Trophoblast cell (in vitro differentiated cells and primary cell): ENCODE results near the gene COL1A1.

Experiments
- DNase-seq, 2 donors: peaks; one replicate each; pipeline ENCODE4 v3.0.0-alpha.2; 2016
- H2AFZ ChIP-seq: 2 replicates; pipeline ENCODE4 v1.6.1; 2013; ENCODE audit warnings: low read length, moderate library complexity, mild to moderate bottlenecking; ENCODE audit not compliant: insufficient read depth, poor library complexity
- H2AK5ac ChIP-seq: 2 replicates; pipeline ENCODE4 v1.6.1; 2013; ENCODE audit warnings: mild to moderate bottlenecking, low read length
- H2BK120ac ChIP-seq: 2 replicates; pipeline ENCODE4 v1.6.1; 2013; ENCODE audit warnings: low read length, mild to moderate bottlenecking, moderate library complexity; ENCODE audit not compliant: insufficient read depth, poor library complexity
- H2BK12ac ChIP-seq: 2 replicates; pipeline ENCODE4 v1.6.1; 2013; ENCODE audit warnings: mild to moderate bottlenecking, low read length, moderate library complexity
- H2BK5ac ChIP-seq: 2 replicates; pipeline ENCODE4 v1.6.1; 2013; ENCODE audit warnings: low read length, low read depth, moderate library complexity, mild to moderate bottlenecking; ENCODE audit not compliant: poor library complexity
- H3K14ac ChIP-seq: 2 replicates; pipeline ENCODE4 v1.6.1; 2013; ENCODE audit warnings: mild to moderate bottlenecking, low read length
- H3K18ac ChIP-seq: 2 replicates; pipeline ENCODE4 v1.6.1; 2013; ENCODE audit warnings: mild to moderate bottlenecking, low read length
- H3K23ac ChIP-seq: 2 replicates; pipeline ENCODE4 v1.6.1; 2013; ENCODE audit warnings: low read length
- H3K27ac ChIP-seq: 2 replicates; pipeline ENCODE4 v1.5.1; 2013; ENCODE audit warnings: low read depth, mild to moderate bottlenecking, inconsistent platforms, low read length, moderate library complexity
- H3K27me3 ChIP-seq: 2 replicates; pipeline ENCODE4 v1.6.1; 2013; ENCODE audit warnings: inconsistent platforms, mild to moderate bottlenecking, low read length, moderate library complexity; ENCODE audit not compliant: insufficient read depth
- H3K36me3 ChIP-seq, 2 experiments: 1 replicate in 1 of 2; 2 replicates in 1 of 2; pipeline ENCODE4 v1.6.1; 2013; ENCODE audit warnings: low read length in 2 of 2, mild to moderate bottlenecking in 2 of 2, moderate library complexity in 1 of 2; ENCODE audit not compliant: insufficient read depth in 2 of 2, control insufficient read depth in 1 of 2
- H3K4ac ChIP-seq: 2 replicates; pipeline ENCODE4 v1.6.1; 2013; ENCODE audit warnings: low read depth, mild to moderate bottlenecking, low read length, moderate library complexity
- H3K4me1 ChIP-seq, 2 experiments: 1 replicate in 1 of 2; 2 replicates in 1 of 2; pipeline ENCODE4 v1.6.1; 2013; ENCODE audit warnings: low read length in 2 of 2, mild to moderate bottlenecking in 2 of 2, moderate library complexity in 1 of 2; ENCODE audit not compliant: insufficient read depth in 2 of 2, control insufficient read depth in 1 of 2
- H3K4me2 ChIP-seq: 2 replicates; pipeline ENCODE4 v1.6.1; 2013; ENCODE audit warnings: inconsistent platforms, mild to moderate bottlenecking, low read length, moderate library complexity
- H3K4me3 ChIP-seq: 2 replicates; pipeline ENCODE4 v1.5.1; 2013; ENCODE audit warnings: mild to moderate bottlenecking, low read depth, low read length, inconsistent platforms
- H3K79me1 ChIP-seq: one replicate; pipeline ENCODE4 v1.6.1; 2013; ENCODE audit warnings: low read length
- H3K79me2 ChIP-seq: 2 replicates; pipeline ENCODE4 v1.6.1; 2013; ENCODE audit warnings: low read length, mild to moderate bottlenecking; ENCODE audit not compliant: control insufficient read depth, insufficient read depth, poor library complexity
- H3K9ac ChIP-seq: 2 replicates; pipeline ENCODE4 v1.6.1; 2013; ENCODE audit warnings: mild to moderate bottlenecking, low read length
- H3K9me3 ChIP-seq: 2 replicates; pipeline ENCODE4 v1.6.1; 2013; ENCODE audit warnings: low read depth, mild to moderate bottlenecking, control low read depth, inconsistent platforms, low read length; ENCODE audit not compliant: insufficient read depth
- H4K12ac ChIP-seq: 2 replicates; pipeline ENCODE4 v1.6.1; 2013; ENCODE audit warnings: low read depth, mild to moderate bottlenecking, low read length, moderate library complexity
- H4K8ac ChIP-seq: 2 replicates; pipeline ENCODE4 v1.6.1; 2013; ENCODE audit warnings: low read depth, mild to moderate bottlenecking, low read length, moderate library complexity
- H4K91ac ChIP-seq: one replicate; pipeline ENCODE4 v1.6.1; 2013; ENCODE audit warnings: low read depth, mild to moderate bottlenecking, low read length, moderate library complexity
- WGBS: extraction: QIAGEN DNeasy Blood & Tissue Kit; methylation state at CpG from one replicate; pipeline ENCODE4 v1.1.7; 2013; ENCODE audit warnings: missing lambda C conversion rate; ENCODE audit not compliant: insufficient read length, insufficient coverage; ENCODE audit errors: extremely low coverage; 5-methylcytosine and 5-hydroxymethylcytosine counted together

COL1A1 gene

DNA sequence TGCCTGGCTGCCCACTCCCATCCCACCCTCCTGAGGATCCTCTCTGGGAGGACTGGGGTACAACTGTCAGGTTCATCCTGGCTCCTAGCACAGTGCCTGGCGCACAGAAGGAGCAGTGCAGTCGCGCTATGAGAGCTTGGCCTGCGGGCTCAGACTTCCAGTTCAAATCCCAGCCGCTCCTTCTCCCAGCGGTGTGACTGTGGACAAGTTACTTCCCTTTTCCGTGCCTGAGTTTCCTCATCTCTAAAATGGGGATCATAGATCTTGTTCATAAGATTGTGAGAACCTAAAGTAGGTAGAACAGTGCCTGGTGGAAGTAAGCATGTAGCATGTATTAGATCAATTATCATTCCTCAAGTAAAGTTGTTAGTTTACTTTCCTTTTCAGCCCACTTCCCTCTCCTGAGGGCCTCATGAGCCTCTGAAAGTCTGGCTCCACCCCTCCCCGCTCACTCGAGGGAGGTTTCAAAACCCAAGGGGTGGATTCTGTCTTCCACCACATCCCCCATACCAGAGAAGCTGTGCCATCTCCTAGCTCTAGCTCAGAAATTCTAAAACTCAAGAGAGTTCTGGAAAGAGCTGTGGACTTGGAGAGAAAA, 19.9 kb upstream of the COL1A1 start:
- H4K12ac ChIP-seq, result no peak overlapping the region
- H3K36me3 ChIP-seq, result no peaks in the 10 kb centered on the region
- peak overlapping the region; percentile 42 for H3K14ac ChIP-seq
- no peak overlapping the region for H3K9ac ChIP-seq
- H3K18ac ChIP-seq, result no peak overlapping the region
- no peak overlapping the region for H2AFZ ChIP-seq
- H3K23ac ChIP-seq, result no peak overlapping the region
- peaks cover 6% of the 10 kb centered on the region for H3K9me3 ChIP-seq
- no peak for DNase-seq
- no peak overlapping the region for H3K27ac ChIP-seq
- H4K8ac ChIP-seq, result peak overlapping the region; percentile 30
- H2AK5ac ChIP-seq, result peak overlapping the region; percentile 82
- H4K91ac ChIP-seq, result peak overlapping the region; percentile 57
- H3K4me2 ChIP-seq, result no peak overlapping the region
- H3K4me1 ChIP-seq, result peaks cover 20 to 22% of the 10 kb centered on the region in 2 experiments
- H2BK12ac ChIP-seq, result peak overlapping the region; percentile 16
- H2BK5ac ChIP-seq, result no peak overlapping the region
- peaks cover 1% of the 10 kb centered on the region for H3K79me2 ChIP-seq
- no CpG with 5 or more reads among the region's 9 CpGs for WGBS
- no peaks in the 10 kb centered on the region for H3K27me3 ChIP-seq
- H3K79me1 ChIP-seq, result peaks cover 13% of the 10 kb centered on the region
- H3K4ac ChIP-seq, result no peak overlapping the region
- H2BK120ac ChIP-seq, result peak overlapping the region; percentile 1
- no peak overlapping the region for H3K4me3 ChIP-seq

DNA sequence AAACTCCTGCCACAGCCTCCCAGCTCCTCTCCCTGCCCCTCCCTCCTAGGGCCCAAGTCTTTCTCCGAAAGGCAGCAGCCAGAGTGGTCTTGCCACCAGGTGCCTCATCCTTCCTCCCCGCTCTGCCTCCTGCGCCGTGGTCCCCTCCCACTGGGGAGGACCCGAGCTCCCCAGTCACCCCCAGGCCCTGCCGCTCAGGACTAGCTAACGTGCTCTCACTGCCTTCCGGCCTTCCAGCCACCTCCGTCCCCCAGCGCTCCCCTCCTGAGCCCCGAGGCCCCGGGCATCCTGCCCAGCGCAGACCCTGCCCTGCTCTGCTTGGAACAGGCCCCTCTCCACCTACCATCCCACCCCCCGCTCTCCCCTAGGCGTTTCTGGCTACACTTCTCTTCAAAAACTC, 19.4 kb upstream of the COL1A1 start:
- H3K4me1 ChIP-seq, result peaks cover 20 to 22% of the 10 kb centered on the region in 2 experiments
- H3K4ac ChIP-seq, result no peak overlapping the region
- no peak overlapping the region for H3K27ac ChIP-seq
- peak overlapping the region; percentile 30 for H4K8ac ChIP-seq
- DNase-seq, result no peak
- H3K9me3 ChIP-seq, result peaks cover 6% of the 10 kb centered on the region
- no peak overlapping the region for H3K4me3 ChIP-seq
- no peak overlapping the region for H2AFZ ChIP-seq
- peak overlapping the region; percentile 16 for H2BK12ac ChIP-seq
- H3K36me3 ChIP-seq, result no peaks in the 10 kb centered on the region
- no CpG with 5 or more reads among the region's 15 CpGs for WGBS
- peak overlapping the region; percentile 82 for H2AK5ac ChIP-seq
- H3K27me3 ChIP-seq, result no peaks in the 10 kb centered on the region
- H3K14ac ChIP-seq, result peak overlapping the region; percentile 42
- H3K23ac ChIP-seq, result no peak overlapping the region
- H3K79me1 ChIP-seq, result peaks cover 13% of the 10 kb centered on the region
- no peak overlapping the region for H3K18ac ChIP-seq
- H3K4me2 ChIP-seq, result no peak overlapping the region
- H4K91ac ChIP-seq, result peak overlapping the region; percentile 10
- H2BK5ac ChIP-seq, result no peak overlapping the region
- no peak overlapping the region for H3K9ac ChIP-seq
- peak overlapping the region; percentile 37 for H2BK120ac ChIP-seq
- H3K79me2 ChIP-seq, result peaks cover 1% of the 10 kb centered on the region
- H4K12ac ChIP-seq, result no peak overlapping the region

- Histone ChIP-seq H2AK5ac (no peak overlapping the region), H4K12ac (no peak overlapping the region), H3K4me1 (peaks cover 20 to 22% of the 10 kb centered on the region in 2 experiments), H3K27me3 (no peaks in the 10 kb centered on the region), H3K79me1 (peaks cover 13% of the 10 kb centered on the region), H3K23ac (no peak overlapping the region), H3K36me3 (no peaks in the 10 kb centered on the region), H3K4ac (no peak overlapping the region), H3K14ac (no peak overlapping the region), H3K27ac (peak overlapping the region; percentile 1), H2BK12ac (peak overlapping the region; percentile 37), H3K9me3 (no peaks in the 10 kb centered on the region), H3K4me3 (no peak overlapping the region), H3K9ac (peak overlapping the region; percentile 22), H3K4me2 (no peak overlapping the region), H3K79me2 (peaks cover 1% of the 10 kb centered on the region), H3K18ac (peak overlapping the region; percentile 17), H2BK5ac (peak overlapping the region; percentile 1), H2AFZ (no peak overlapping the region), H2BK120ac (peak overlapping the region; percentile 8), H4K8ac (peak overlapping the region; percentile 40), H4K91ac (peak overlapping the region; percentile 10)
- no peak for DNase-seq
- no CpG with 5 or more reads among the region's 4 CpGs for WGBS
Observed at GRCh38 chr17:50219939-50220465, 18.6 kb upstream of the COL1A1 start.

DNA sequence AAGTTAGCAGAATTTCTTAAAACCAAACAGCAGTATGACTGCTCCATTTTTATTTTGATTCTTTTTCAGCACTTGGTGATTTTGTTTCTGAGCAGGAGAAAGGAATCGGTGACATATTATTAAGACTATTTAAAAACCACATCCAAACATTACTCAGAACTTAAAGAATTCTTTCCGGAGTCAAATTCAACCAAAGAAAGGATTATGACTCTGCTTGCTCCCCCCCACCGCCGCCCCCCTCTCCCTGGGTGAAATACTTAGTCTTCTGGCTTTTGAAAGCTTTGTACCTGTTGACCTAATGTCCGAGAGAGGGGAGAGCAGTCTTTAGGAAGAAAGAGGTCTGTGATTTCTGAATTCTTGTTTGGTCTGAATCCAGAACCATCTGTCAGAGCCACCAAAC, 17.9 kb upstream of the COL1A1 start:
- Histone ChIP-seq H4K91ac (no peak overlapping the region), H2BK120ac (peak overlapping the region; percentile 27), H3K27me3 (no peaks in the 10 kb centered on the region), H3K9me3 (no peaks in the 10 kb centered on the region), H3K4me3 (no peak overlapping the region), H2BK5ac (peak overlapping the region; percentile 70), H3K27ac (peak overlapping the region; percentile 29), H2AK5ac (no peak overlapping the region), H3K18ac (no peak overlapping the region), H2BK12ac (peak overlapping the region; percentile 42), H3K14ac (no peak overlapping the region), H3K4me2 (no peak overlapping the region), H4K8ac (peak overlapping the region; percentile 44), H3K4ac (no peak overlapping the region), H3K23ac (no peak overlapping the region), H3K79me2 (peaks cover 1% of the 10 kb centered on the region), H2AFZ (no peak overlapping the region), H4K12ac (no peak overlapping the region), H3K4me1 (peaks cover 26 to 28% of the 10 kb centered on the region in 2 experiments), H3K36me3 (no peaks in the 10 kb centered on the region), H3K79me1 (peaks cover 18% of the 10 kb centered on the region), H3K9ac (no peak overlapping the region)
- WGBS, result no CpG with 5 or more reads among the region's 5 CpGs
- DNase-seq, result no peak
